Activated CD4-positive, alpha-beta T cell treated with anti-CD3 and anti-CD28 coated beads, Interleukin-2, amount 50 U/mL, for 4 hours (primary cell): Measurements from ENCODE around the gene CDH23.

Experiments
- DNase-seq, 2 experiments: peaks; one replicate each; pipeline ENCODE4 v3.0.0-alpha.2; 2020

Gene CDH23

DNA sequence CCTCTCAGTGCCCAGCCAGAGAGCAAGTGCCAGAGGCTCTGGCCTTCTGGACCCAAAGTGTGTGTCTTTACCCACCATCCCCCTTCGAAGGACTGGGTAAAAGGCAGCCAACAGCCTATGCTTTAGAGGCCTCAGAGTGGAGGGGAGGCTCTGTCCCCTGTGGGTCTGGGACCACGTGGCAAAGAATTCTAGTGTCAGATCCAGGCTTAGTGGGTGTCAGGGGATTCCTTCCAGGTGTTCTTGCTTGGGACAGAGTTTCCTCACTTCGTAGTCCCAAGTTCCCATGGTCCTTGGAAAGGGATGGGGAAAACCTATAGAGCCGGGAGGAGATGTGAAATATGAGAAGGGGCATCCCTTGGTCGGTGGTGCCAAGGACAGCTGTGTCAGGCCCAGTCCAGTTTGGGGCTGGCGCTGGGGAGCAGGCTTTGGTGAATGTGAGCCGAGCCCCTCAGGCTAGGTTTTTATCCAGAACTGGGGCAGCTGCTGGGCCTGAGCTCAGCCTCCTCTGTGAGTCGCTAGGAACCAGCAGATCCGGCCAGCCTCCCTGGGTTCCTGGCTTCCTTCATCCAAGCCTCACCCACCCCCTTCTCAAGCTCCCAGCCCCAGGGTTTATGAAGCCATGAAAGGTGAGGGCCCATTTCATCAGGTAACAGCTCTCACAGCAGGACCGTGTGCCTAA is 251.7 kb downstream of the CDH23 start:
- no peak for DNase-seq

DNA sequence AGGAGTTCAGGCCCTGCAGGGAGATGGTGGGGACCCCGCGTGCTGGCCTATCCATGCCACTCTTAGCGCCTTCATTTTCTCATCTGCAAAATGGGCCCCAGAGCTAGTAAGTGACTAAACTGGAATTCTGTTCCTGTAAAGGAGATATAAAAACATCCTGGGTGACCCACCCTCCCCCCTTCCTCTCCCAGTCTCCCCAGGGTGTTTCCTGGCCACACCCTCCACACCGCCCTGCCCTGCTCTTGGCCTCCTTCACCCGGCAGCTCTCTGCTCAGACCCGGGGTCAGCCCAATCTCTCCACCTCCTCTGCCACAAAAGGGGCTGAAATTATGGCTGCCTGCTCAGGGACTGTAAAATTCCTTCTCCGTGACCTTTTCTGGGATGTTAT is 252.2 kb downstream of the CDH23 start:
- no peak for DNase-seq

DNA sequence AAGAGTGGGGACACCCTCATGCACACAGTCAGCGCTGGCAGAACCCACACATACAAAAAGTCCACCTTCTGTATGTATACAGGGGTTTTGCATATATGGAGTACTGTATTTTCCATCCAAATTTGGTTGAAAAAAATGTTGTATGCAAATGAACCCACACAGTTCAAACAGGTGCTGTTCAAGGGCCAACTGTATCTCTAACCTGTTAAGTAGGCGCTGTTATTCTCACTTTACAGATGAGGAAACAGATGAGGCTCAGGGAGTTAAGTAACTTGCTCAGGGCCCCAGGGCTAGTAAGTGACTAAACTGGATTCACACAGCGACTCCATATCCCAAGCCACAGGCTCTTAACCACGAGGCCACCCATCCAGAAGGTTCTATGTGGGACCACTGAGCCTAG is 252.9 kb downstream of the CDH23 start:
- DNase-seq, result no peak

DNA sequence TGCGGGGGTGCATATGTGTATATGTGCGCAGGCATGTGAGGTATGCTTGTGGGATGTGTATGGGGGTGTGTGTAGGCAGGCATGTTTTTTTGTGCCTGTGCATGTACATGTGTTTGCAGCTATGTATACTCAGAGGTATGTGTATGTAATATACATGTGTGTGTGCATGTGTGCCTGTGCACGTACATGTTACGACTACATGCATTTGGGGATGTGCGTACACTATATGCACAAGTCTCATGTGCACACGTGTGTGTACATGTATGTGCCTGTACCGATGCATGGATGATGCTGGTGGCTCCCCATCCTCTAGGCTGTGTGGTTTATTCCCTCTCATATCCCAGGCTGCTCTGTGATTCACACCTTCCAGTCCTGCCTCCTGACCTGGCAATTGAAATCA is 253.7 kb downstream of the CDH23 start:
- no peak for DNase-seq

DNA sequence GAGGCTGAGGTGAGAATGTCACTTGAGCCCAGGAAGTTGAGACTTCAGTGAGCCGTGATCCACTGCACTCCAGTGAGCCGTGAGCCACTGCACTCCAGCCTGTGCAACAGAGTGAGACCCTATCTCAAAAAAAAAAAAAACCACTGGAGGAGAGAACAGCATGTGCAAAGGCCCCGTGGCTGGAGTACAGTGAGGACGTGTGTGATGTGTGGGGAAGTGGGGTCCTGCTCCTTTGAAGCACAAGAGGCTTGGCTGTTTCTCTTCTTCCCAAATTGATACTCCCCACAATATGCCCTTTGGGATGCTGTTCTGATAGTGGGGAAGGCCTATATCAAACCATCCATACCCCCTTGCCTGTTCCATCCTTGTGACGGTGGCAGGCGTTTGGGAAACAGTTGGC is 254.7 kb downstream of the CDH23 start:
- DNase-seq, result no peak

DNA sequence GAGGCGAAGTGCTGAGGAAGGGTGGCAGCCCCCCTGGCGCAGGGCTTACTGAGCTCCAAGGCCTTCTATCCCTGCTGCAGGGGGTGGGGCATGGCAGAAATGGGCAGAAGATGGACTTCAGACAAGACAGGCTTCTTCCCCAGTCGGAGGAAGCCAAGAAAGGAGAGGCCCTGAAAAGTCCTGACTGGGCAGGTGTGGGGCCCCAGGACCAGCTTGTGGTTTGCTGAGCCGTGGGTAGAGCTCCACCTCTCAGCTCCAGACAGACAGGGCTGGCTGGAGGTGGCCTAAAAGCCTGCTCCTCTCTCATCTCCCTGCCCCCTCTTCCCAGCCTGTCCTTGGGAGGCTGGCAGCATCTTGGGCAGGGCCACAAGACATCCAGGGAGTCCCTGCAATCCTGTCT is 255.2 kb downstream of the CDH23 start:
- DNase-seq, result no peak

DNA sequence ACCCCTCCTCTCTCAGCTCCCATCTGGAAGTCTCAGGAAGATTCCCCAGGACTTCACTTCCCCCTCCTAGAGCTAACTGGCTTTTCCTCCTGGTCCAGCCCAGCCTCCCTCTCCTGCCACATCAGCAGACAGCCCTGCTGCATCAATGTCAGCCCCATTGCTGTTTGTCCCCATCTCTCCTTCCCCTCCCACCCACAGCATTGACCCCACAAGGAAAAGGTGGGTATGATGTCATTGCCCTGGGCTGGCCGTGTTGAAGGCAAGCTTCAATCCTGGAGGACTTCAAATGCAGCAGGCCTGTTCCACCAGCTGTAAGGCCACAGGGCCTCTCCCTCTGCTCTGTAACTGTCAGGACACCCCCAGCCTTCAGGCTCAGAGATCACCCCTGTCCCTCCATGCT is 256.3 kb downstream of the CDH23 start:
- no peak for DNase-seq

DNA sequence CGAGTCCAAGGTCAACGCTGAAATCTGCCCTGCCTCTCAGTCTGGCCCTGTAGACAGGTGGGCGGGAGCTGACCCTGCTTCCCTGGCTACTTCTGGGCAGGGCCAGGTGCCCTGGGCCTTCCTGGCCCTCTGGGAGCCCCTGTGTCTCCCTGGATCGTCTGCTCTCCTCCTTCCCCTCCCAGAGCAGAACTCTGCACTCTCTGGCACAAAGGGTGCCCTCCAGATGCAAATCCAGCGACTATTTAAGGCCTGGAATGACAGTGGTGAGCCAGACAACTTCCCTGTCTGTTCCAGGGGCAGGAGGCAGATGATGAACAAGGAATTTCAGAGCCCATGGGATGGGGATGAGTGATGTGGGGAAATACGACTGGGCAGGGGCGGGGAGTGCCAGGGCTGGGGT is 259.5 kb downstream of the CDH23 start:
- DNase-seq, result no peak

DNA sequence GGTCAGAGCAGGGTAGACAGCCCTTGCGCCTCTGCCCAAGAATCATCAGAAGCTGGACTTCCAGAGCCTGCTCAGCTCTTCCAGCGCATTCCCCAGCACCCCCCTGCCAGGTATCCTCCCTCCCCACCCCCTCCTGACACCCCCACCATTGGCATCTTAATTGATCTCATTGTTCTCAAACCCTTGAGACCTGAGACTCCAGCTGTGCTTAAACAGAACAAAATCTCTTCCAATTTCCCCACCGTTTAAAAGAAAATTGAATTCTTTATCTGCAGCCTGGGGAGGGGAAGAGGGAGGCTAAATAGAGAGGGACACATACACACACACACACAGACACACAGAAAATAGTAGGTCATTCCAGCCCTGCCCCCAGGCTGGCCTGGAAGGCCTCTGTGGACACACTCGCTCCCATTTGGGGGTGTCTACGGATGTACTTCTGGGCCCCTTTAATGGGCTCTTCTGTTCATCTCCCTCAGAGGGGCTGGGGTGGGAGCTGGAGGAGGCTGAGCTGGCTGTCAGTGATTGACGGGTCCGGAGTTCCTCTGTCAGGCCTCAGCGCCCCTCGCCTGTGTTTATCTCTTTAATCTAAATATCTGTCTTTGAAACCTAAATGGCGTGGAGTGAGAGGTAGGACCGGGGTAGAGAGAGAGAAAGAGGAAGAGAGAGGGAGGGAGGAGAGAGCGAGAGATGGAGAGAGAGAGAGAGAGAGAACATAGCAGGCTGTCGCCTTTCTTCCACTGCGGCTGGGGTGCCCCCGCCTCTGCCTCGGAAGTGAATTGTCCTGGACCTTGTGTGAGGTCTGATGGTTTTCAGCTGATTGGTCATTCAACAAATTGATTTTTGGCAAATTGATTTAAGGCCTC is 261.1 kb downstream of the CDH23 start:
- no peak for DNase-seq

DNA sequence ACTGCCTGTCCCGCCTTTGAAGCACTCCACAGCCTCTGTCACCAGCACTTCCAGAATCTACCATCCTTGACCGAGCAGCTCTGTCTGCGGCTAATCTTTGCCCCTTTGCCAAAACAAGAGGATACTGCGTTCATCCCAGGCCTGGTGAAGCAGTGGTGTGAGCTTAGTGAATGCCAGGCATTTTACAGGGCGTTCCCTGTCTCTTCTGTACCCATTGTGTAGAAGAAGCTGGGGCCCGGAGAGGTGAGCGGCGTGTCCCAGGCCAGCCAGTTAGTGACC is 261.7 kb downstream of the CDH23 start:
- no peak for DNase-seq

DNA sequence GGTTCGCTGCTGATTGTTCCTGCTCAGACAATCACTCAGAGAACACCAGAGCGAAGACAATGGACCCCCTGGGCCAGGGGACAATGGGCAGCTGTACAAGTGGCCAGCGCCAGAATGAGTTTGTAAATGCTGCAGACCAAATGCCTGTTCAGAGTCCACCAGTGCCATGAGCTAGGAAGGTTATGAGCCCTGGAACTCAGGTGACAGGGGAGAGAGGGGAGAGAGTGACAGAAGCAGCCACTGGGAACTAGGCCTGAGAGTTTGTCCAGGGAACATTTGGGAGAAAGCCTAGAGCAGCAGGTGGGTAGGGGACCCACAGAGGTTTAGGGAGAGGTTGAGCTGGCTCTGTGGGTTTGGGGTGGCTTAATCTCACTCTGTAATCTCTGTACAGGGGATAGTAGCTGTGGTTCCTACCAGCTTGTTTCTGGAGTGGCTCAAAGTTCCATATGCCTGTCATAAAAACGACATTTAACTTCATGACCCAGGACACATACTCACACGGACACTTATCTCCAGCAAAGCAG is 262.5 kb downstream of the CDH23 start:
- DNase-seq, result no peak

DNA sequence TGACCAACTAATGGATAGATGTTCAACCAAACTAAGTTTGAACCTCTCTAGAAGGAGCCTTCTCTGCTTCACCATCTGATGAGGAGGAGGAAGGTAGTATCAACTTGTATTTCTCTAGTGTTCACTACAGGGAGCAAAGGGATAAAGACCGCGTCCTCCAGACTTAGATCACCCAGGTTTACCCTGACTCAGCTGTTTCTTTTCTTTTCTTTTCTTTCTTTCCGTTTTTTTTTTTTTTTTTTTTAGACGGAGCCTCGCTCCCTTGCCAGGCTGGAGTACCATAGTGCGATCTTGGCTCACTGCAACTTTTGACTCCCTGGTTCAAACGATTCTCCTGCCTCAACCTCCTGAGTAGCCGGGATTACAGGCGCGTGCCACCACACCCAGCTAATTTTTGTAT is 263.0 kb downstream of the CDH23 start:
- DNase-seq, result no peak

DNA sequence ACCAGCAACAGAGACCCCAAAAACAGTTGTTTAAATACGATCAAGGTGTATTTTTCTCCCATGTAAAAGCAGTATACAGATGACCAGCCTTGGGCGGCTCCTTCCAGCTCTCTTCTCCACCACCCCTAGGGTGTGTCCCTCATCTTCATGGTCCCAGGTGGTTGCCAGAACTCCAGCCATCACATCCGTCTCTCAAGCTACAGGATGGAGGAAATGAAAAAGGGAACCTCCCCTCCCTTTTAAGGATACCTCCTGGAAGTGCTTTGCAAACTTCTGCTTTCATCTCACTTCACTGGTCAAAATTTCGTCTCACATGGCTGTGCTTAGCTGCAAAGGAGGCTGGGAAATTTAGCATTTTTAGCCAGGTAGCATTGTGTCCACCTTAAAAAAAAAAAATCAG is 263.6 kb downstream of the CDH23 start:
- no peak for DNase-seq

DNA sequence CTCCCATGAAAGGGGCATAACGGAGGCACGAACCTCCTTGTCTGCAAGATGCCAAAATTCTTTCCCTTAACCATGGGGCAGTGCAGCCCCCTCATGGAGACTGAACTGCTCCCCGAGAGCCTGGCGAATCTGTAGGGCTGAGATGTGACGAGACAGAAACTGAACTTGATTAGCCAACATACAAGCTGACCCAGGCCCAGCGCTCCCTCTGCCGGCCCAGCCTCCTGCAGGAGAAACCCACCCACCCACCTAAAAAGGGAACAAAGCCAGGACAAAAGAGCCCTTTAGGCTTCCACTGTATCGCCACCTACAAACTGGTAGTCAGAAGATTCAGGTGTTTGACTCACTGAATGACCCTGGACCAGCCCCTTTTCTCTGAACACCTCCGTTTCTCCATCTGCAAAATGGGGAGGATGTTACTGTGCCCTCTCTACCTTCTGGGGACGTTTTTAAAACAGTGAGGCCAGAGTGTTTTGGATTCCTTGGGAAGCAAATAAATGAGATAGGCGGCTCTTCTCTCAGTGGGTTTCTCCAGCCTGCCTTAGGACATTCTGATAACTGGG is 264.4 kb downstream of the CDH23 start:
- DNase-seq, result no peak

DNA sequence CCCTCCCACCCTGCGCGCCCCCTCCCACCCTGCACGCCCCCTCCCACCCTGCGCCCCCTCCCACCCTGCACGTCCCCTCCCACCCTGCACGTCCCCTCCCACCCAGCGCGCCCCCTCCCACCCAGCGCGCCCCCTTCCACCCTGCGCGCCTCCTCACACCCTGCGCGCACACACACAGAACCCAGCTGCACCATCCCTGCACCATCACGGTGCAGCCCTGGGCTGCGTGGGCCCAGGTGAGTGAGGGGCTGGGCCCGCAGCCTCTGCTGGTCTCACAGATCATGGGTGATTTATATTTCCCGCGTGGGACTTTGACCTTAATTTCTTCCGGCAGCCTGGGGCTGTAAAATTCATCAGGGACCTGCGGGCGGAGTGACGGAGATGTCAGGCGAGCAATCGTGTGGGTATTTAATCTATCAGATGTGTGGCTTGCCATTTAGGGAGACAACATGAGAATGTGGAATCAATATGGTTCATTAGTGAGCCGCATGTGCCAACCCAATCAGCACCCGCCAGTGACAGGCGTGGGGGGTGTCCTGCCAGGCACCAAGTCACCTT is 265.1 kb downstream of the CDH23 start:
- no peak for DNase-seq

DNA sequence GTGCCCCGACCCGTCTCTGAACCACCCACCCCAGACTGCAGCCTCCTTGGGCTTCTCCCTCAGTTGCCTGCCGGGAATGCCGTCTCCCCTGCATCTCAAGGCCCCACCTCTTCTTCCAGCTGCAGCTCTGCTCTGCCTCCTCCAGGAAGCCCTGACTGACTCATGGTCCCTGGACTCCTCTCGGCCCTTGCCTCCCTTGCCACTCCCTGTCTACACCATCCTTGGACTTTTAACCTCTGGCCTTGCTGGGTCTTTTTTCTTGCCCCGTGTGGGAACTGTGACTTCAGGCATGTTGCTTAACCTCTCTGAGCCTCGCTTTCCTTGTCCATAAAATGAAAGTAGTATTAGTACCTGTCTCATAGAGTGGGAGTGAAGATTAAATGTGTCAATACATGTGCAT is 266.6 kb downstream of the CDH23 start:
- DNase-seq, result no peak

DNA sequence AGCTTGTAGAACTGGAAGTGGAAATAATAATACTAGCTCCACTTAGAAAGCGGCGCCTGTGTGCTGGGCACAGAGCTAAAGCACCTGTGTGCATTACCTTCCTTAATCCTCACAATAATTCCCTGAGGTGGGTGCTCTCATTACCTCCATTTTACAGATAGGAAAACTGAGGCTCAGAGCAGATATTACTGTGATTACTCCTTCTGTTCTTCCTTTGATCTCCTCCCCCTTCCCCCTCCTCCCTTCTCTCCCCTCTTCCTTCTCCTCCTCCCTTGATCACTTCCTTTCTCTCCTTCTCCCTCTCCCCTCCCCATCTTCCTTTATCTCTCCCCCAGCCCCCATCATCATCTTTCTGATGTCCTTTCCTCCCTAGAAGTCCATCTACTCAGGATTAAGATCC is 267.9 kb downstream of the CDH23 start:
- DNase-seq, result no peak

DNA sequence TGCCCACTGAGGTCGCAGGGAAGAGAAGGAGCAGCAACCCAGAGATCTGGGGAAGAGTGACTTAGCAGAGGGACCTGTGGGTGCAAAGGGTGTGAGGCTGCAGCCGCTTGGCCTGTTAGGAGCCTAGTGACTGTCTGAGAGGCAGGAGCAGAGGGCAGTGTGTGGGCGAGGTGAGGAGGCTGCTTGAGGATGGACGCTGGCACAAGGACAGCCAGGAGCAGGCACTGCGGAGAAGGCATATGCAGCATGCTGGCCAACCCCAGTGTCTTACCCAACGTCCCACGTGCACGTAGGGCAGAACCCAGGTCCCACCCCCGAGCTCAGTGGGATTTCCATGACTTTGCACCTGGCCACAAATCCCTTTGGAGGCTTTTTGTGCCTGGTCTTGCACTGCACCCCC is 268.7 kb downstream of the CDH23 start:
- no peak for DNase-seq

DNA sequence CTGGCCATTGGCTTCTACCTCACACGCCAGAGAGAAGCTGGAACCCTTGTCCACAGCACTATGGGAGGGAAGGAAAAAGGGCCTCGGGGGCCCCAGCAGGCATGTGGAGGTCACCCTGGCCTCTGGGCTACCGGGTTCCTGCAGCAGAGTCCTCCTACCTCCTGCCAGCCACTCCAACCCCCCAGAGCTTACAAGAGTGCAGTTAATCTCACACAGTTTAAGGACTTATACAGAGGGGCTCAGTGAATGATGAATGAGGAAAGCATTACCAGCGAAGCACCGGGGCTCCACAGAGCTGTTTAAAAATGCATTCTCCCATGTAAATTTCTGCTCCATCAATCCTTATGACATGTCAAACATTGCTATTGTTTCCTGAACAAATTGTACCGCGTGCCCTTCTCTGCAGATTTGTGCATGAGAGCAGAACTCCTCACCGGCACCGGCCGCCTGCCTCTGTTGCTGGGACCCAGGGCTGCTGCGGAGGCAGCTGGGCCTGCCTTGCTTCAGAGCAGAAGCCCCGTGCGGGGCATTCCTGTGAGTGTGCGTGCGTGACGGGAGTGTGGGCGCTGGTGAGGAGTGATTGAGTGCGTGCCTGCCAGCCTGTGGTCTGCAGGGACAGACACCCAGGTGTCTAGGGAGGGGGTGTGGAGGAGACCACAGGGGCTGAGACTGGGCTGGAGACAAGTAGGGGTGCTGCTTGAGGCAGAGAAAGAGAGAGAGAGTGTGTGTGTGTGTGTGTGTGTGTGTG is 270.1 kb downstream of the CDH23 start:
- no peak for DNase-seq

DNA sequence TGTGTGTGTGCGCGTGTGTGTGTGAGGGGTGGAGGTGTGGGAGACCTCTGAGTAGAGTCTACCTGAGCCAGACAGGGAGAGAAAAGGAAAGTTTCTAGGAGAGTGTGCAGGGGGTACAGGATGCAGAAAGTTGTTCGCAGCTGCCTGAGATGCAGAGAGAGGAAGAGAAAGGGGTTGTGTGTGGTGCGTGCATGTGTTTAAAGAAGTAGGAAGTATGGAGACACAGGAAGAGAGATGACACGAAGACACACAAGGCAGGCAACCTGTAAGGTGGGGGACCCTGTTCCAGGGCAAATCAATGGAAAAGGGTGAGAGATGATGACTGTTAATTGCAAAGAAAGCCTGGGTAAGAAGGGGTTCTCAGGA is 270.6 kb downstream of the CDH23 start:
- no peak for DNase-seq

DNA sequence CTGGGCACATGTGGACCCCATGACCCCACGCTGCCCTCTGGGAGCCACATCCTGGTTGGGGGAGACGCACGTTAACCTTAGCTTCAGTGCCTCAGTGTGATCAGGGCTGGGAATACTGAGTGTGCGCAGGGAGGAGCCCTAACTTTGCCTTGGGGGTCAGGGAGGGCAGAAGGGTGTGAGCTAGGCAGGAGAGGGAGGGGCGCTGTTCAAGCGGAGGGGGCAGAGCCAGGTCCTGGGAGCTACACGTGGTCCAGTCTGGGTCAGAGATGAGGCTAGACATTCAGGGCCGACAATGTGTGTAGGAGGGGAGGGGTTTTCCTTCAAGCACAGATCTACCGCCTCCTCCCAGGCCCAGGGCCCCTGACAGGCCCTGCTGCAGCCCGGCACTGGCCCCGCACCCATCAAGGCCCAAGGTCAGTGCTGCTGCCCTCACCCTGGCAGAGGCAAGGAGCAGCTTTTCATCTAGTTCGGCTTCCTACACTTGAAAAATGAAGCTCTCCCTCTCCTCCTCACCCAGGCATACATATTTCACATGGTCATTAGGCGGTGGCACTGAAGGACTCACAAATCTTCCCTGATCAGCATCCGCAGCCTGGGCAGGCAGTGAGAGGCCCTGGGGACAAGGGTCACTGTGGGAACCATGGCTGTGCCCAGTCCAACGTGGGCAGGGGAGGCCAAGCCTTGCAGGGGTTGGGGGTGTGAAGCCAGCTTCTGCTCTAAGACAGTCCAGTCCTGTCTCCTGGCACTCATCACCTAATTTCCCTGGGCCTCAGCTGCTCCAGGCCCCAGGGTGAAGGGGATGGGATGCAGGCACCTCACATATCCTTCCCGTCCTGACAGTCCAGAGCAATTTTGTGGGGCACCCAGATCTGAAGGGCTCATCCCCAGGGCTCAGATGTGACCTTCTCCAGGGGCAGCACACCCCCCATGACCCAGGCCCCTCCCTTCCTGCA is 275.6 kb downstream of the CDH23 start:
- DNase-seq, result no peak

DNA sequence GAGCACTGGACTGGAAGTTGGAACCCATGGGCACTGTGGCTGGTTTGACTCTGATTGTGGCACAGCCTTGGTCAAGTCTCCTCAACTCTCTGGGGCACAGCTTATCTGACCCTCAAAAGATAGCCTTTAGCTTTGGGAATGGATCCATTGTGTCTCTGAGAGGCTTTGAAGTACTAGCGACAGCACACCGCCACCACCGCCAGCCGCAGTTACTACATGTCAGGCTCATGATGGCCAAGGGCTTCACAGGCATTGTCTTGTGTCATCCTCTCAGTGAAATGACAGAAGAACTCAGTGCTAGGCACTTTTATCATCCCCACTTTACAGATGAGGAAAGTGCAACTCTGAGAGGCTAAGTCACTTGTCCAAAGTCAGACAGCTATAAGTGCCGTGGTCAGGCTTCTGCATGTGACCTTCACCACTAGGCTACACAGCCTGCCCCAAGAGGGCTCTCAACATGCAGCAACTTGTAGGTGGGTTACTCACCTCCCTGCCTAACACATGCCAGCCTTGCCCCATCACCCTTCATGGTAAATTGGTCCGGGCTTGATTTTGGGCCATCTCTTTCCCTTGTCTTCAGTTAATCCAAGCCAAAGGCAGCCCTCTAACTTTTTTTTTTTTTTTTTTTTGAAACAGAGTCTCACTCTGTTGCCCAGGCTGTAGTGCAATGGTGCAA is 278.7 kb downstream of the CDH23 start:
- DNase-seq, result no peak
